GM03348 (cell line): ENCODE results near the gene AKAP13.
"Not testable (repeated sequence)": the region's sequence is repeated elsewhere in the genome, so short reads cannot be mapped to it uniquely, and the experiment has no call there.

Source experiments
- DNase-seq: peaks from one replicate; pipeline ENCODE4 v3.0.0; 2012; ENCODE audit warnings: low spot score

AKAP13 gene

DNA sequence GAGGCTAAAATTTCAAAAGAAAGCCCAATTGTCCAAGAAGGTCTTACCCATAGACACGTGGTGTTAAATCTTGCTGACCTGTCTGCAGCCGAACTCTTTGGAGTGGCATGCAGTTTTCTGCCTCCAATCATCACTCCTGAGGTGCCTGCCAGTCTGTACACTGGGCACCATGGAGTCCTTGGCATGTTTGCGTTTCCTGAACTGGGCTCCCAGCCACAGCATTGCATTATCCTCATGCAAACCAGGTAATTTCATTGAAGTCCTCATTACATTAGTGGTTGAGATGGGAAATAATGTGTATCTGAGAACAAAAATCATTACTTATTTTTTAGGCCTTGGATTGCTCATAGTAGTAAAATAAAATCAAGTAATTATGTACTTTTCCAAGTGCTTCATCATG is 152.3 kb downstream of the AKAP13 start:
- DNase-seq: no peak

DNA sequence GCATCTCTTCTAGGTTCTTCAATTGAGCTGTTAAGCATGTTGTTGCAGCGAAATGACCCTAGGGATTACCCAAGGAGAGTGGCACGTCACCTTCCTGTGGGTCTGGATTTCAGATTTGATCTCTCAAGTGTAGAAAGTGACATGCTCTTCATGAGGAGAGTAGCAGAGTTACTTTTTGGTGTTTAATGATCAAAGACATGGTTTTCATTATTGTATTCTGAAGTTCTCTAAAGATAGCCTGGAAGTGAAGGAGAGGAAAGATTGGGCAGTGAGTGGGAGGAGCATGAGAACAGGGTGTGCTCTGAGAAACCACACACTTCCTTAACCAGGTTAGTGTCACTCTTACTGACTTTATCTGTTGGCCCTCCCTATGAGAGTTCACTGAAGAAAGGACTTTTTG is 153.6 kb downstream of the AKAP13 start:
- DNase-seq: no peak

- not testable (repeated sequence) for DNase-seq
Observed at GRCh38 chr15:85535533-85536330, 155.3 kb downstream of the AKAP13 start.

DNA sequence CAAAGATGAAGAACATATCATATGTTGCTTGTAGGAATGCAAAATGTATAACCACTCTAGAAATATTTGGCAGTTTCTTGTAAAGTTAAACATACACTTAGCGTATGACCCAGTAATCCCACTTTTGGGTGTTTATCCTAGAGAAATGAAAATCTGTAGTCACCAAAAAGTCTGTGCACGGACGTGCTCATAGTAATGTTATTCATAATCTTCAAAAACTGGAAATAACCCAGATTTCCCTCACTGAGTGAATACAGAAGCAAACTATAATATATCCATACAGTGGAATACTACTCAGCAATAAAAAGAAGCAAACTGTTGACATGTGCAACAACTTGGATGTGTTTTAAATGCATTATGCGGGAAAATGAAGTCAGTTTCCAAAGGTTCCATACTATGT is 155.9 kb downstream of the AKAP13 start:
- DNase-seq: no peak

GRCh38 chr15:85539491-85539890 is 159.1 kb downstream of the AKAP13 start:
- DNase-seq: no peak

DNA sequence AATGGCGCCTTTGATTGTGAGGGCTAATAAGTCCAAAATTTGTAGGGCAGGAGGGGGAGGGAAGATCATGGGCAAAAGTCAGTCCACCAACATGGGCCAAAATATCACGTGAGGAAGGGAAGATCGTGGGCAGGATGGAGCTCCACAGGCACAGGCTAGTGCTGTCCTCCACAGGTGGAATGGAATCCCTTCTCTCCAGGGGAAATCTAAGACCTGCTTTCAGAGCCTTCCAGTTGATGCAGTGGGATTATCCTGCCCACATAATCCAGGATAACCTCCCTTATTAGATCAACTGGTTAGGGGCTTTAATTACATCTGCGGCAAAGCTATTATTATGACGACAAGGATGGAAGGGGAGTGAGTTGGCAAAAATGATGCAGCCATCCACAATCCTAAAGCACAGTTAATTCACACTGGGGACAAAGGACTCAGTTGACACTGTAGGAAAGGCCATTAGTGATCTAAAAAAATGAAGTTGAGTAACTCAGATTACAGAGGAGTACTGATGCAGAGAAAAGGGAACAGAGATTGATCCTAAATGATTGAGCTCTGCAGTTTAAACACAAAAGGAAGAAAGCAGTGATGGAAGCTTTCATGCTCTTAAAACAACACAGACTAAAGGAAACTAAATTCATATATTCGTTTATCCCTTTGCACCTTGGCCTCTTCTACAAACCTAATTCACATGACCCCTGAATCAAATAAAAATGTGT is 159.8 kb downstream of the AKAP13 start:
- no peak for DNase-seq

DNA sequence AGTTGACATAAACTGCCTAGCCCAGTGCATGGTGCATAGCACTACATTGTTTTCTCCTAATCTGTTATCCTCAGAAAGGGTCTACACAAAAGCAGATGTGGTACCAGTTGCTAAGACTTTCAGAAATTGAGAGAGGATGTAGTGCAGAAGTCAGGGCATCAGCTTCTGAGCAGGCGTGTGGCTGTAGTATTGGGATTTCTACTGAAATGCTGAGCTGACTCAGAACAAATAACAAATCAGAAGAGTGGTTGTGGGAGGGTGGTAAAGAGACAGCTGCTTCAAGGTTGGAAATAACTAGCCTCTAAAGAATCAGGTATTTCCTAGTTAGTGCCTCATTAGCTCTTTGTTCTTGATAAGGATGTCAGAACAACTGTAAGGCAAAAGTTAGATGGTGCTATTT is 161.3 kb downstream of the AKAP13 start:
- DNase-seq: no peak

- DNase-seq: no peak
Observed at GRCh38 chr15:85542488-85542887, 162.1 kb downstream of the AKAP13 start.

- no peak for DNase-seq
Observed at GRCh38 chr15:85542895-85543331, 162.5 kb downstream of the AKAP13 start.

DNA sequence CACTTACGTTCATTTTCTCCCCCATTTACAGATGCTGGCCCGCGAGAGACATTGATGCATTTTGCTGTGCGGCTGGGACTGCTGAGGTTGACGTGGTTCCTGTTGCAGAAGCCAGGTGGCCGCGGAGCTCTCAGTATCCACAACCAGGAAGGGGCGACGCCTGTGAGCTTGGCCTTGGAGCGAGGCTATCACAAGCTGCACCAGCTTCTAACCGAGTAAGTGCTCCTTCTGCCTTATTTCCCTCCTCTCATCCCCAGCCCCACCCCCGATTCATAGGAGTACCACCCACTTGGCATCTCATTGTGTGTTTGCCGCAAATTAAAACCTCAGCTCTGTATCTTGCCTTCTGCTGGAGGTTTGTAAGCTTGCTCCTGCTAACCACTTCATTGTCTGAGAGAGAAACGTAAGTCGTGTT is 163.3 kb downstream of the AKAP13 start:
- no peak for DNase-seq

DNA sequence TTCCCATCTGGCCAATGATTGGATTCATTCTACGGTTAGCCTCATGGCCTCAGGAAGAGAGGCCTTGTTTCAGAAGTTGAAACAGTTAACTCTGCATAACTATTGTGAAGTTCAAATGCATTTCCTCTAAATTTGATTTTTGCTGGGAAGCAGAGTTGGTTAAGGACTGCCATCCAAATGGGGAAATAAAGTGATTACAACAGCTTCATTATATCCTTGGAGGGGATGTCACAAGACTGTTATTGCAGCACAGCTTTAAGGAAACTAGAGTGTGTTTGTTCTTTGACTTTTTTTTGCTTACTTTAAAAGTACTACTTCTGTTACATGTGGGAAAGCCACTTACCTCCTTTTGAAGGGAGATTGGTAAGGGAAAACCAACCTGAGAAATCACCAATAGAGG is 164.8 kb downstream of the AKAP13 start:
- DNase-seq: peak; percentile 27

DNA sequence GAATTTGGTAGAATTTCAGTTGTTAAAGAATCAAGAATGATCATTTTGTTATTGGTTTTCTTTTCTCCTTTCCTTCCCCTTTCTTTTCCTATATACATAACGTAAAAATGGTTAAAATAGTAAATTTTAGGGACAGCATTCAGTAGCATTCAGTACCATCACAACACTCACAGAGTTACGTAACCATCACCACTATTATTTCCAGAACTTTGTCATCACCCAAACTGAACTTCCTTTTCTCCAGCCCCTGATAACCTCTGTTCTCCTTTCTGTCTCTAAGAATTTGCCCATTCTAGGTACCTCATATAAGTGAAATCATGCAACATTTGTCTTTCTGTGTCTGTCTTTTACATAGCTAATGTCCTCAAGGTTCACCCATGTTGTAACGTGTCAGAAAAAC is 165.3 kb downstream of the AKAP13 start:
- no peak for DNase-seq

- no peak for DNase-seq
Observed at GRCh38 chr15:85547386-85547785, 167.0 kb downstream of the AKAP13 start.

DNA sequence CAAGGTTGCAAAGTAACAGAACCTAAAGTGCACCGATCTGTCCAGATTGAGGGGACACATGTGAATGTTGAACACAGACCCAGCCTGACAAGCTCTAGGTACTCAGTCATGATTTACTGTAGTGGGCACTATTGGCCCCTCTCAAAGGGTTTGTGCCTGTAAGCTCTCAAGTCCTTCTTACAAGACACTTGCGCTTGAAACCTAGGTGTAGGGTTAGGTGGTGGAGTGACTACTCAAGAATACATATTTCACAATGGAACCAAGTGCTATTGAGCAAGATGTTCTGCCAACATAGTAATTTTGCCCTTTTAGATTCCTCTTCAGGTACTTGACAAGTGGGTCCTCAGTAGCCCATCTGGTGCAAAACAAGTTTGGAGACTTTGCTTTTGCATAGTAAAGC is 169.9 kb downstream of the AKAP13 start:
- DNase-seq: no peak

DNA sequence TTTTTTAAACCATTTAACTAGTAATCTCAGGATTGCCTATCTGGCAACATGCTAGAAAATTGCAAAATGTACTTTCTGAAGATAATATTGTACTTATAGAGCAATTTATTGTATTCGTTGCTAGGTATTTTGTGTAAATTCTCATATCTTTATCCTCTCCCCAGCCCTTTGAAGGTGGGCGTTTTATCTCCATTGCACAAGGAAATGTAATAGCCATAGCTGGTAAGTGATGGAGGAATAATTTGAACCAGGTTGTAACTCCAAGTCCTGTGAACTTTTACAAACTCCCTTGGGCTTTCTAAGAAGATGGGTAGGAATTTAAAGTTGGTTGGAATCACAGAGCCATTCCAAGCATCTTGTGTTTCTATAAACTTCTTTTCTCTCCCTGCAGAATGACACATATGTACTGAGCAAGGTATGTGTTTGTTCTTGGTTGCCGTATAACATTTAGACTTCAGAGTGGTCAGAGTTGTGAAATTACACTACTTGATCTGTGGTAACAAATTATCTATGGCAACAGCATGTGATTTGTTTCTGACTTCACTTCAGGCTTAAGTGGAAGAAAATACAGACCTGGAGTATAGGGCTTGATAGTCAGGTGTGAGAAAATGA is 170.9 kb downstream of the AKAP13 start:
- DNase-seq: no peak

- no peak for DNase-seq
Observed at GRCh38 chr15:85554852-85555521, 174.6 kb downstream of the AKAP13 start.

DNA sequence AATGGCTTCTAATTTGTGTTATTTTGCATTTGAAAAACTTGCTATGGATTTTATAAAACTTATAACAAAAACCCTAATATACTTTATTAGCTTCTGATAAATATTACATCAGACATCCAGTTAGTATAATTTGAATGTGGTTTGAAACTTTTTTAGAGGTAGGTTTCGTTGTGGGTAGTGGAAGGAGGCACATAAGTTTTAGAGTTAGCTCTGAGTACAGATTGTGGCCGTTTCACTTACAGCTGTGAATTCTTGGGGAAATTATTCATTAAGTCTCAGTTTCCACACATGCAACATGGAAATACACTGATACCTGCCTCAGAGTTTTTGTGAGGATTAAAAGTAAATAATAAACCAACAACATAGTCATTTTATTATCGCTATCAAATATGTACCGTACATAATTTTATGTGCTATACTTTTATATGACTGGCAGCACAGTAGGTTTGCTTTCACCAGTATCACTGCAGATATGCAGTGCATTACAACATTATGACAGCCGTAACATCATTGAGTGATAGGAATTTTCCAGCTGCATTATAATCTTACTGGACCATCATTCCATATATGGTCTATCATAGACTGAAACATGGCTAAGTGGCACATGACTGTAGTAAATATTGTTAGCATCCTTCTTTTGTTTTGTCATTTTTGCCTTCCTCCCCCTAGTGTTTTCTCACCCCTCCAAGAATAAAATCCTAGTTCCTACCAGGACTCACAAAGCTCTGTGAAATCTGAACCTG is 175.6 kb downstream of the AKAP13 start:
- DNase-seq: no peak

DNA sequence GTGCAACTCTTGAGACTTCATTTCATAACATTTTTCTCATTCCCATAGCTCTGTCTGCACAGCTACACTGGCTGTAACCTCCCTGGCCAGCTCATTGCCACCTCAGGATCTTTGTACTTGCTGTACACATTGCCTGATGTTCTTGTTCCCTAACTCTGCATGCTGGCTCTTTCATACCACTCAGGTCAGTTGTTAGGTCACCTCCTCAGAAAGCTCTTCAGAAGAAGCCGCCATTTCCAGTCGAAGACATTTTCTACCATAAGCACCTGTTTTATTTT is 176.2 kb downstream of the AKAP13 start:
- DNase-seq: no peak

DNA sequence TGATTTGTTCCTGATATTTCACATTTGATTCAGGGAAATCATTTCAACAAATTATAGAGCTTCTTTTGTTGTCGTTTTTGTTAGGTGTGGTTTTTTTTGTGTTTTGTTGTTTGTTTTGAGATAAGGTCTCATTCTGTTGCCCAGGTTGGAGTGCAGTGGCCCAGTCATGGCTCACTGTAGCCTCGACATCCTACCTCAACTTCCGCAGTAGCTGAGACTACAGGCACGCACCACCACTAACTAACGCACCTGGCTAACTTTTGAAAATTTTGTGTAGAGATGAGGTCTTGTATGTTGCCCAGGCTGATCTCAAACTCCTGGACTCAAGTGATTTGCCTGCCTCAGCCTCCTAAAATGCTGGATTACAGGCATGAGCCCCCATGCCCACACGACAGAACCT is 177.0 kb downstream of the AKAP13 start:
- DNase-seq: no peak

DNA sequence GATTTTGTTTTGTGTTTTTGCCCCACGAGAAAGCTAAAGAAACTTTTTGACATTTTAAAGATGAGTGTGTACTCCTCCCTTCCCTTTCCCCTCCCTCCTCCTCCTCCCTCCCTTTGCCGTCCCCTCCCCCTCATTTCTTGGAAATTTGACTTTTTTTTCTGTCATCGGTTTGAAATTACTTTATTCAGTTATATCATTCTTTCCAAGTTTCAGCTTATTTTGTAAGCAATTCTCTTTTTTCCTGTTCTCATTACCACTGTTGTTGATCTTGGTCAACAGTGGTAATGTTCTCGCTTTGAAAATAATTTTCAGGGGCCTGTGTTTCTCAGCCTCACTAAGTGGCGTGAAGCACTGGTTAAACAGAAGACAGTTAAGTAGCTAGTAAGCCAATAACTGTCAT is 178.4 kb downstream of the AKAP13 start:
- no peak for DNase-seq

GRCh38 chr15:85559530-85559929 is 179.1 kb downstream of the AKAP13 start:
- DNase-seq: no peak

GRCh38 chr15:85562824-85563223 is 182.4 kb downstream of the AKAP13 start:
- no peak for DNase-seq
